HG03095 (cell line): ENCODE data around the gene RAD51D.
"Not testable (repeated sequence)": the region's sequence is repeated elsewhere in the genome, so short reads cannot be mapped to it uniquely, and the experiment has no call there.

Source experiments
- ATAC-seq: cut with Tn5 transposase; IDR thresholded peaks from one replicate; pipeline ENCODE4 v1.9.1; 2021; ENCODE audit warnings: moderate library complexity; ENCODE audit not compliant: unreplicated experiment

RAD51D gene

DNA sequence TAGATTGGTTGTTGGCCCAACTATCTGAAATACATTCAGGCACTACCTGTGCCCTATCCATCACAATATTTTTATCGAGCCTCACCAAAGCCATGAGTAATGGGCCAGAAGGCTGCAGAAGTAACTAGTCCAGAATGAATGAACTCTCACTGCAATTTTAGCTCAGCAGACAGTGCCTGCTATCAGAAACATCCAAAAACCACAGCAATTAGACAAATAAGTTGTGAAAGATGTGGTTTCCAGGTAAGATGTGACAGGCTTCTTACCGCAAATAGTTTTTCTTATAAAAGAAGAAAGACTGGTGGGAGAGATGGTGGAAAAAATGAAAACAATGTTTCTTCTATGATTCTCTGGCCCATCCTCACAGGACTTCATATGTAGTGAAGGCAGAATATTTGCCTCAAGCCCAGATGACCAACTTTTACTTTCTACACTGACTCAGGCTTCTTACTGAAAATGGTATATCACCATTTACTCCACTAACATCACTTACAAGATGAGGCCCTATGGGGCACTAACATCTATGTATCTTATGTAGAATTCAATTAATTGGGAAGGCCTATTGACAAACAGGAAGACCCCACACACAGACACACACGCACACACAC is 46.4 kb downstream of the RAD51D start:
- no peak for ATAC-seq

DNA sequence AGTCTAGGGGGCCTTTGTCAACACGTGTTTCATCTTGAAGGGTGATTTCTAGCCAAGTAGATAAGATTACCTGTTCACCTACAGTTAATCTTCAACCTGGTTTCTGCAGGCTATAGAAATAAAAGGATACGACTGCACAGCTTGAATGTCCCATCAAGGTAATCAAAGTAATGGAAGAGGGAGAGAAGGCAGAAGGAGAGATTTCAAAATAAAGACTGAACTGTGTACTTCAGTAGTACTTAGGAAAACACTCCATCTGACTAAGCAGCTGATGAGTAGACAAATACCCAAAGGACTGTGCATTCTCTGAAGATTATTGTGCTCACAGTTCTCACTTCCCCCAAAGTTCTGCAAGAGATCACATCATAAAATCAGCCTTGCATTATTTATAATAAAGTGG is 50.3 kb downstream of the RAD51D start:
- ATAC-seq: no peak

DNA sequence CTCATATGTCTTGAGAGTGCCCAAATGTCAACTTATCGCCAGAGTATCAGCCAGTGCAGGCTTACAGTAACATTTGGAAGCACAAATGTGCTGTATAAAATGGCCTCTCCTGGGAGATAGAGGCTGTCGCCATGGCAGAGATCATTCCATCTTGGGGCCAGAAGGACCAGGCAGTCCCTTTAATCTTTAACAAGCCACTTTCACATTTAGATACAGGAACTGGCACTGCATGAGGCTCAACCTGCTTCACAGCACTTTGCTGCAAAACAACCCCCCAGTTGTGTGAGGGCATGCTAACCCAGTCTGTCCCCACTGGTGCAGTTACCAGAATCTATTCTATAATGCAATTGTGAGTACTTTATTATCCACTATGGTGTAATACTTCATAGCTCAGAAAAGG is 51.4 kb downstream of the RAD51D start:
- ATAC-seq: no peak

DNA sequence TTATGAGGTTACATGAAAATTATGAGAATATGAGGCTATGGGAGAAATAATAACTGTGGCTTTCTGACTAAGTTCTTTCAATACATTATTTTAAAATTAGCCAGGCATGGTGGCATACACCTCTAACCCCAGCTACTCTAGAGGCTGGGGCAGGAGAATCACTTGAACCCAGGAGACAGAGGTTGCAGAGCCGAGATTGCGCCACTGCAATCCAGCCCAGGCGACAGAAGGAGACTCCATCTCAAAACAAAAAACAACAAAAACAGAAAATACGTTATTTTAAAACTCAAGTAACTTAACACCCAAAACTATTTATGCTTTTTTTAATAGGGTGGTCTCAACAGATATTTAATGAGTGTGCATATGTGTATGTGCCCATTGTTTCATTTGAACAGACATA is 53.8 kb downstream of the RAD51D start:
- no peak for ATAC-seq

DNA sequence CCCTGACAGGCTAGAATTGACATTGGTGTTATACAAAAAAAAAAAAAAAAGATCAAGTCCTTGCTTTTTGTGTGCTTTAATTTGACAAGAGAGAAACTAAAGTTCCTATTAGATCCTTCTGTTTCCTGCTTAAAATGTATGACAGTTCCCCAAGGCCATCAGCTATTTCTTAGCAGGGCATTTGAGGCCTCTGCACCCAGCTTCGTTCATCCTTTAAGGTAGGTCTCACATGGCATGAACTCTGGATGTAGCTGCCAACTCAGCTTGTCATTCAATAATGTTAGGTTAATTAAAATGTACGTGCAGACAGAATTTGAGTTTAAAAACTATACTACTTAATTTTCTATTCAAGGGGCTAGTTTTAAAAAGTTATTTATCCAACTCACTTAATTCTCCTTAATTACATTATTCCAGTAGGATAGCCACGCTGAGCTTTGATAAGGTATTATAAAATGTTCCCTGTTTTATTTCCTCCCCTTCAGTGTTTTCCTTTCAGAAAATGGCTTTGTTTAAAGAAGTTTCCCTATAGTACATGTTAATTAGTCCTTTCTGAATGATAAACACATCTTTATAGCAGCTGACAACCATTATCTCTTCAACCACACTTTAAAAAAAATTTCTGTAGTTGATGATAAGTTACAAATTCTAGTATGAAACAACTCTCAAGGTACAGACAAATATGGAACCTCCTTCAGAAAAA is 55.0 kb downstream of the RAD51D start:
- ATAC-seq: no peak

DNA sequence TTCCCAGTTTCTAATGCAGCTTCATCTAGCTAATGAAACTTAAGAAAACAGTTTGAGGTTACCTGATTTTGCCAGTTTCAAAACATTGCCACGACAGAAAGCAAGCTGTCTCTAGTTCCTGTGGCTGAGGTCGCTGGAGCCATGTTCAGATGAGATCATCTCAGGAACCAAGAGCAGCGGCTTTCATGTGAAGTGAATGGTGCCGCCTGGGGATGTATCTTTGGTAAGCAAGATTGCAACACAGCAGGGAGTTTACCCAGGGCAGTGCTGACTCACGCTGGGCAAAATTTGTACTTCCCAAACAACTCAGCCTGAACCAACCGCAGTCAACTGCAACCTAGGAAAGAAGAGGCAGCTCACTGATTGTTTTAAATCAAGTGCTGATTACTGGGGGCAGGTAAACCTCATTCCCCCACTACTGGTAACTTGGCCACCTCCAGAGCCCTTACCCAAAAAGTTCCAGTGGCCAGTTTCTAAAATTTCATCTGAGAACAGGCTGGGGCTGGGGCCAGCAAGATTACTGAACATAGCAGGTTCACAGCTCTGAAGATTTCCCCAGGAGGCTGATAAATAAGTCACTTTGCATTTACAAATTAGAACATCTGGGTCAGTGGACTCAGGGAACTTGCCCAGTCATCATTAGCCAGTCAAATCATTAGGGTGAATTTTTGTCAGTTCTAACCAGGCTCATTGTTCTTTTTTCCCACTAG is 56.0 kb downstream of the RAD51D start, which contains the start of gene RFFL:
TSS of gene RFFL (minus strand) at position 194 of the 710 bp plus-strand sequence. CDS start 37,154 bp downstream, outside the sequence.
- ATAC-seq: peak; percentile 86

DNA sequence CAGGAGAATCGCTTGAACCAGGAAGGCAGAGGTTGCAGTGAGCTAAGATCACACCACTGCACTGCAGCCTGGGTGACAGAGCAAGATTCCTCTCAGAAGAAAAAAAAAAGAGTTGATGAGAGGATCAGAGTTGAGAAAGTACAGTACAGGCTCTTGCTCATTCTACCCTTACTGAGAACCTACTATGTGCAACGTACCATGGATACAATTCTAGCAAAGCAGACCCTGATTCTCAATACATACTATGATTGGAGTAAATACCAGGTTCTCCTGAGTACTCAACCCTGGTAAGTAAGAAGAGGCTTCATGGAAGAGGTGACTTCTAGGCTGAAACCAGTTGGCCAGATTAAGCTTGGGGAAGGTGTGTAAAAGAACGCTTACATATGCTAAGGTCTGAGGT is 57.4 kb downstream of the RAD51D start:
- no peak for ATAC-seq

DNA sequence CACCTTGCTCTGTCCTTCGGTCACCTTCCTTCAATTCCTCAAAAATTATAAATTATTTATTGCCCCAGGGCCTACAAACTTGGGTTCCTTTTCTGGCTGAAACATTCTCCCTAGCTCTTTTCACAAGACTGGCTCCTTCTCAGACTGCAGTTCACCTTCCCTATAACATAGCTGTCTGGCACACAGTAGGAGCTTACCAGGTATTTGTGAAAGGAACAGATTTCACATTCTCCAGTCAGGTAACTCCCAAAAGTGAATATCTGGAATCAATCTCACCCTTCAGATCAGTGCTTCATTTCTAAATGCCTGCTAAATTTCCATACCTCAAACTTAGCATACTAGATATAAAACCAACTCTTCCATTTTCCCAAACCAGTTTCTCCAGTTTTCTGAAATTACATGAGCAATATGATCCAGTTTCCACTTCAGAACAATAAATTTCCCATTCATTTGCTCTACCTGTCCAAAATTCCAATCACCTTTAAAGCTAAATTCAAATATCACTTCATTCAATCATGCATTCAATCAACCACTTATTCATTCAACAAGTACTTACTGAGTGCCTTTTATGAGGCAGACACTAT is 62.2 kb downstream of the RAD51D start:
- no peak for ATAC-seq

DNA sequence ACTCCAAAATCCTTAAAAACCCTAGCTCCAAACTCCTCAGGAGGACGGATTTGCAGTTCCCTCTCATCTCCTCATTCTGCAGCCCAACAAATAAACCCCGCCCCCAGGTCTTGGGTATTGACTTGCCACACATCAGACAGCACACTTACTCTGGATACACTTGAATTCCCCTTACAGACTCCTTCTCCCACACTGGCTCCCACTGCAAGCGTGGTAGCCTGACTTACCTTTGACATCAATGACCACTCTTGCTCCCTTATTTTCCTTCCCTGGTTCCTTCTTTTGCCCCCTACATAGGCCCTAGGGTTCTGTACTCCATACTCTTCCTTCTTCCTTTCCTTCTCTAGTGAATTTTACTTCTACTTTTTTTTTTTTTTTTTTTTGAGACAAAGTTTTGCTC is 63.6 kb downstream of the RAD51D start:
- ATAC-seq: no peak

DNA sequence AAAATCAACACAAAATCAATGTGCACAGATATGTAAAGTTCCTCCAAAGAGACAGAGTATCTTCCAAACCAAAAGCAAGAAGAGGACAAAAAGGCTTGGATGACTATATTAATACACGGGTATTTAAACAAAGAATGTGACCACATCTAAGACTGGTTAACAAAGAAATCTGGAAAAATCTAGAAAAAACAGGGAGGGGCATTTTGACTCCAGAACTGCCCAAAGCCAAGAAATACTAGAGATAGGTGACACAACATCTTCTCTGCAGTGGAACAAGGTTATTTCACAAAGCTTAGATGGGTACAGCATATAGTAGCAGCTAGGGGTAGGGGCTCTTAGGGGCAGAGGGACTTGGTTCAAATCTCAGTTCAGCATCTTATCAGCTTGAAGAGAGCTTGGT is 66.5 kb downstream of the RAD51D start:
- no peak for ATAC-seq

DNA sequence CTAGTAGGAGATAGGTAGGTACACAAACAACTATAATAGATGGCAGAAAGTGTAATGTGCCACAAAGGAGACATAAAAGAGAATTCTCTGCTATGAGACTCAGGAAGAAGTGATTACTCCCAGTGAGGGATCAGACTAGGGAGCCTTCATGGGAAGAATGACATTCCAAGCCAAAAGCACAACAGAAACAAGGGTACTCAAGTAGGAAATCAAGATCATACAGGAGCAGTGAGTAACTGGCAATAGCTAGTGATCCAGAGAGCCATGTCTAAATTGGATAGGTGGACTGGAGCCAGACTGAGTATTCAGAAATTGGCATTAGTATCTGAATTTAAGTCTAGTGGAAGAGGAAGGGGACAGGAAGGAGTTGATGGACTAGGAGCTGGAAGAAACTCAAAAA is 66.9 kb downstream of the RAD51D start:
- ATAC-seq: no peak

DNA sequence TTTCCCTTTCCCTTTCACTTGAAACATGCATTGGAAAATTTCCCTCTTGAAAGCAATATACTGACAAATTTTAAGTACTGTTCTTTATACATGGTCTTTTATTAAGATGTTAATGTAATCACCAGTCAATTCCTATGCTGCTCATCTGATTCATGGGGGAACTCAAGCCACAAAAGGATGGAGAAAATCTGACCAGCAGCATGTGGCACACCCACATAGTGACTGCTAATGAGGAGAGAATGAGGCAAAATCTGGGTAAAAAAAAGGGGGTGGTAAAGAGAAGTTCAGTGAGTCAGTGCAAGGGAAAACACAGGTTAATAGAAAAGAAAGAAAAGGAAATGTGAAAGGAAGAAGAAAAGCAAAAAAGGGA is 67.4 kb downstream of the RAD51D start:
- ATAC-seq: no peak

DNA sequence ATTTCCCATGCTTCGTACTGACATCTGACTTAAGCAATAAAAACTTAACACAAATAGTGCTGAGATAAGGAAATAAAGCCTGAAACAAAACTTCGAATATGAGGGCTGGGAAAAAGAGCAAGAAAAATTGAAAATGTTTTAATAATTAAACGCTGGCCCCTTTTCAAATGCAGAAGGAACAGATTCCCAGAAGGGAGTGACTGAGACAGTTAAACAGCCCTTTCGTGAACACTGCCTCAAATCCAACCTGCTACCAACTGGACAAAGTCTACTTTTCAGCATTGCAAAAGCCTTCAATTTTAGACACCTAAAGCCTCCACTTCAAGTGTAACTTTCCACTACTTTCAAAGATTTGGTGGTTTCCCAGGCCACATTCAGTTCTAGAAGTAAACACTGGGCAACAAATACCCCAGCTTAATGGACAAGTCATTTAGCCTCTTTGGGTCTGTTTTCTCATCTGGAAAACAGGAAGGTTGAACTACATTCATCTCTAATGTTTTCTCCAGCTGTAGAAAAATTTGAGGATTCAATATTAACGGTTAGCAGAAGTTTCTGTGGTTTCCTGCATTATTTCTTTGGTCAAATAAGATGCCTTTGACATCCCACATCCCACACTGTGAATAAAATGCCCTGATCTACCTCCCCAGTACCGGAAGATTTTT is 68.0 kb downstream of the RAD51D start:
- no peak for ATAC-seq

DNA sequence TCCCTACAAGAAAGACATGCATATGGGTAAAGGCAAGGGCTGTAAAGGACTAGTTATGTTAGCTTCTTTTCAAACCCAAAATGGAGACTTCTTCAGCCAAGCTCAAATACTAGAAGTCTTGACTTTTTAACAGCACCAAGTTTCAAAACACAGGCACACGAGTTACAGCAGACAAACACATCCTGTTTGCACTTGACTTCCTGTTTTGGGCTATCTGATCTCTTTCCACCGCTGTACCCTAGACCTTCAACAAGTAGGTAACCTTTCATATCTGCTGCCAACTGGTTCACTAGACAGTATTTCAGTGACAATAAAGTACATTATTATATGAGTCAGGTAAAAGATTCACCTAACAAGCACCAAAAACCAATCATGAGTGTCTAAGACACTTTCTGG is 68.5 kb downstream of the RAD51D start:
- no peak for ATAC-seq

DNA sequence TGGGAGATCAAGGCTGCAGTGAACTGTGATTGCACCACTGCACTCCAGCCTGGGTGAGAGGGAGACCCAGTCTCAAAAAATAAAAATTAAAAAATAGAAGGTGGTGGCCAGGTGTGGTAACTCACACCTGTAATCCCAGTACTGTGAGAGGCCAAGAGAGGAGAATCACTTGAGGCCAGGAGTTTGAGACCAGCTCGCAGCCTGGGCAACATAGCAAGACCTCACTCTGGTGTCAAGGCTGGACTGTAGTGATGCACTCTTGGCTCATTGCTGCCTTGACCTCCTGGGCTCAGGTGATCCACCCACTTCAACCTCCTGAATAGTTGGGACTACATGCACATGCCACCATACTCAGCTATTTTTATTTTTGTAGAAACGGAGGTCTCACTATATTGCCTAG is 69.5 kb downstream of the RAD51D start:
- no peak for ATAC-seq

DNA sequence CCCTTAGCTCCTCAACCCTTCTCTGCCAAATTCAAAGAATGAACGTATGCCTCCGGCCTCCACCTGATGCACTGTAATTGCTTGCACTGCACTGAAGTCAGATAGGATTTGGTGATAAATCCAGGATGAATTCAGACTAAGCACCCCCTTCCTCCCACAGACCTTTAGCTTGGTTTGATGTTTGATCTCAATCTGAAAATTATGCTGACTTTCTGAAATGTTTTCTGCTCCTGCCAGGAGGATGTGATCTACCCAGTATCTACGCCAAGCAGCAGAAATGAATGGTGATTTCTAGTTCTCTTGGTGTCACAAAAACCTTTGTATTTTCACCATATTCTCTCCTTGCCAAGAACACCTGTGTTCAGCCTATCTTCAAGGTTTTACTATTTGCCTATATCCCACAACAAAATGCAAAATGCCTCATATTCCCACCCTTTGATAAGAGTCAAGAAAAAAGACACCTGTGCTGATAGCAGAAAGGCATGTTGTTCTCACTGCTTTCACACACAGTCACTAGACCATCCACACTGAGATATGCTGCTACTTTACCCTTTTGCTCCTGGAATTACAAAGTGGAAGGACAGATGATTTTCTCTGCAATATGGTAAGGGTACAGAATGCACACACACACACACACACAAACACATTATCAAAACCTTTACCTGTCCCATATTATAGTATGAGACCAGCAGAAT is 70.8 kb downstream of the RAD51D start:
- no peak for ATAC-seq

DNA sequence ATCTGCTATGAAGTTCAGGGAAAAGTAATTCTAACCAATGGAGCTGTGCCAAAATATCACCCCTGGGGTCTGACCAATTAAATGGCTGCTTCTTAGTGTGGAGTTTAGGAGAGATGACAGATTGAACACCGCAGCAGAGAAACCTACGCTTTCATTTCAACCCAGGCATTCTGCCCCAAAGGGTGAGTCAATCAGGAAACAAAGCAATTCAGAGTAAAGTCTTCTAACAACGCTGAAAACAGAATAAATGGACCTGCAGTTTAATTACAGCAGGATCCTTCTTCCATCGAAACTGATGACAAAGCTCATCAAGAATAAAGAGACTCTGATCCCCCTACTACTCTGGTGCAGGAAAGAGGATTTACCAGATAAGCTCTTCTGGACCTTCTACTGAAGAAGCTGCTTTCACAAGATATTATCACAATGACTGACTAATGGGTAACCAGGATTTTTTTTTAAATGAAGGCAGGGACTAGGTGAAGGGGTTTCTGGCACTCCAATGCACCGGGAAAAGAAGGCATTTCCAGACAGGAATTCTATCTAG is 72.8 kb downstream of the RAD51D start:
- ATAC-seq: peak; percentile 51

DNA sequence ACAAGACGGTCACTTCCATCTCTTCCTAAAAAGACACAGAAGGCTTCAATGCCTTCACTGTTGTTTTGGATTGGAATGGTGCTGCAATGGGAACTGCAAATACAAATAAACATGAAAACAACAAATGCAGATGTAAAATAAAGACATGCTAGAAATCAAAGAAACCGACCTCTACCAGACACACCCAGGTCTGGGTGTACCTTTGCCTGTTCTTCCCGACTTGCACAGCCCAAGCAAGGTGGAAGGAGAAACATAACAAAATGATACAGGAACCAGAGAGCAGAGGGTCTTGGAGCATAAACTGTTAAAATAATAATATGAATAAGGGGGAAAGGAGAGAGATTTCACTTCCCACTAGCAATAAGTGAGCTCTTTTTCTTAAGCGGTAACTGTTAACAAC is 73.4 kb downstream of the RAD51D start:
- ATAC-seq: no peak

DNA sequence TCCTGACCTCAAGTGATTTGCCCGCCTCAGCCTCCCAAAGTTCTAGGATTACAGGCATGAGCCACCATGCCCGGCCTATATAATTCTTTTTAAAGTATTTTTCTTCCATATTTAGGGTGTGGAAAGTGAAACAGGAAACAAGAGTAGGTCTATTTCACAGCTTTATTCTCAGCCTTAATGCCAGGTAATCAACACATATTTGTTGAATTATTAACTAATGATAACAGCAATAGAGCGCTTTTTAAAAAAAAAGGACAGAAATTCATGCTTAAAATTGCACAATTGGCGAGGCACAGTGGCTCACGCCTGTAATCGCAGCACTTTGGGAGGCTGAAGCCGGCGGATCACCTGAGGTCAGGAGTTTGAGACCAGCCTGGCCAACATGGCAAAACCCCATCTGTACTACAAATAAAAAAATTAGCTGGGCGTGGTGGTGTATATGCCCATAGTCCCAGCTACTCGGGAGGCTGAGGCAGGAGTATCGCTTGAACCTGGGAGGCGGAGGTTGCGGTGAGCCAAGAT is 74.1 kb downstream of the RAD51D start:
- ATAC-seq: not testable (repeated sequence)

DNA sequence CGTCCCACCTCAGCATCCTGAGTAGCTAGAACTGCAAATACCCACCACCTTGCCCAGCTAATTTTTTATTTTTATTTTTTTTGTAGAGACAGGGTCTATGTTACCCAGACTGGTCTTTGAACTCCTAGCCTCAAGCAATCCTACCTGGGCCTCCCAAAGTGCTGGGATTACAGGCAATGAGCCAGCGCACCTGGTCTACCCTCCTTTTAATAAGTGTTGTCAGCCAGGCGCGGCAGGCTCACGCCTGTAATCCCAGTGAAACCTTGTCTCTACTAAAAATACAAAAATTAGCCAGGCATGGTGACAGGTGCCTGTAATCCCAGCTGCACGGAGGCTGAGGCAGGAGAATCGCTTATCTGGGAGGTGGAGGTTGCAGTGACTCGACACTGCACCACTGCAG is 75.5 kb downstream of the RAD51D start:
- no peak for ATAC-seq
